H9 (cell line): ENCODE data around the gene TYSND1. TPM values are rescaled to one million over a fixed set of nuclear protein-coding genes. Genes with fewer than 3 reads are reported as not detected.

Experiments
- DNase-seq: peaks from one replicate; pipeline ENCODE4 v3.0.0-alpha.2; 2017
- H2AFZ ChIP-seq: one replicate; pipeline ENCODE4 v1.6.1; 2013; ENCODE audit warnings: mild to moderate bottlenecking, low read length, control low read depth, moderate library complexity
- H2AK5ac ChIP-seq: 2 replicates; pipeline ENCODE4 v1.6.1; 2013; ENCODE audit warnings: low read length, control low read depth, mixed read lengths; ENCODE audit not compliant: insufficient read length
- H2BK120ac ChIP-seq: one replicate; pipeline ENCODE4 v1.6.1; 2013; ENCODE audit warnings: low read depth, mild to moderate bottlenecking, low read length, control low read depth, inconsistent platforms; ENCODE audit not compliant: poor library complexity, severe bottlenecking
- H2BK12ac ChIP-seq: 2 replicates; pipeline ENCODE4 v1.6.1; 2013; ENCODE audit warnings: low read length, control low read depth, mixed read lengths, low read depth; ENCODE audit not compliant: insufficient read length
- H2BK15ac ChIP-seq: 2 replicates; pipeline ENCODE4 v1.6.1; 2013; ENCODE audit warnings: low read depth, low read length, control low read depth
- H2BK20ac ChIP-seq: one replicate; pipeline ENCODE4 v1.6.1; 2013; ENCODE audit warnings: low read depth, mild to moderate bottlenecking, low read length, control low read depth, inconsistent platforms; ENCODE audit not compliant: poor library complexity, severe bottlenecking
- H2BK5ac ChIP-seq: 2 replicates; pipeline ENCODE4 v1.6.1; 2013; ENCODE audit warnings: low read length, control low read depth, mixed read lengths; ENCODE audit not compliant: insufficient read length
- H3K14ac ChIP-seq: 2 replicates; pipeline ENCODE4 v1.6.1; 2013; ENCODE audit warnings: low read length, control low read depth; ENCODE audit not compliant: insufficient read depth
- H3K18ac ChIP-seq: 2 replicates; pipeline ENCODE4 v1.6.1; 2013; ENCODE audit warnings: low read depth, mild to moderate bottlenecking, mixed read lengths, low read length, control low read depth; ENCODE audit not compliant: insufficient read length
- H3K23ac ChIP-seq: 2 replicates; pipeline ENCODE4 v1.6.1; 2013; ENCODE audit warnings: low read length, control low read depth, mixed read lengths, low read depth; ENCODE audit not compliant: insufficient read length
- H3K23me2 ChIP-seq: 2 replicates; pipeline ENCODE4 v1.6.1; 2013; ENCODE audit warnings: low read depth, mild to moderate bottlenecking, mixed read lengths, low read length, control low read depth; ENCODE audit not compliant: insufficient read length, poor library complexity, severe bottlenecking
- H3K27ac ChIP-seq: 2 replicates; pipeline ENCODE4 v1.5.1; 2013; ENCODE audit warnings: low read length, control low read depth, mixed read lengths, low read depth; ENCODE audit not compliant: insufficient read length
- H3K27me3 ChIP-seq: 2 replicates; pipeline ENCODE4 v1.6.1; 2013; ENCODE audit warnings: low read length, control low read depth, inconsistent platforms; ENCODE audit not compliant: insufficient read depth
- H3K4ac ChIP-seq: 2 replicates; pipeline ENCODE4 v1.6.1; 2013; ENCODE audit warnings: low read depth, mild to moderate bottlenecking, control low read depth, inconsistent platforms, low read length, moderate library complexity
- H3K4me1 ChIP-seq: 2 replicates; pipeline ENCODE4 v1.6.1; 2013; ENCODE audit warnings: low read length, control low read depth, inconsistent platforms; ENCODE audit not compliant: insufficient read depth
- H3K4me2 ChIP-seq: 2 replicates; pipeline ENCODE4 v1.6.1; 2013; ENCODE audit warnings: low read length, control low read depth, mixed read lengths; ENCODE audit not compliant: insufficient read length, insufficient read depth
- H3K56ac ChIP-seq: 2 replicates; pipeline ENCODE4 v1.6.1; 2013; ENCODE audit warnings: low read depth, mild to moderate bottlenecking, mixed read lengths, low read length, control low read depth; ENCODE audit not compliant: insufficient read length
- H3K79me1 ChIP-seq: 2 replicates; pipeline ENCODE4 v1.6.1; 2013; ENCODE audit warnings: low read depth, mild to moderate bottlenecking, moderate library complexity, low read length, control low read depth, inconsistent platforms; ENCODE audit not compliant: insufficient read depth, poor library complexity, severe bottlenecking
- H3K79me2 ChIP-seq: 2 replicates; pipeline ENCODE4 v1.6.1; 2013; ENCODE audit warnings: low read length, control low read depth, inconsistent platforms; ENCODE audit not compliant: insufficient read depth
- H3K9ac ChIP-seq: 2 replicates; pipeline ENCODE4 v1.6.1; 2013; ENCODE audit warnings: low read length, control low read depth, mixed read lengths; ENCODE audit not compliant: insufficient read length; ENCODE audit errors: extremely low read depth
- H3K9me3 ChIP-seq: one replicate; pipeline ENCODE4 v1.6.1; 2013; ENCODE audit warnings: low read depth, low read length, inconsistent platforms; ENCODE audit not compliant: control insufficient read depth
- H3T11ph ChIP-seq: one replicate; pipeline ENCODE4 v1.6.1; 2013; ENCODE audit warnings: mild to moderate bottlenecking, low read length, control low read depth, inconsistent platforms
- H4K20me1 ChIP-seq: one replicate; pipeline ENCODE4 v1.6.1; 2013; ENCODE audit not compliant: control insufficient read depth, insufficient read length, insufficient read depth
- H4K5ac ChIP-seq: 2 replicates; pipeline ENCODE4 v1.6.1; 2013; ENCODE audit warnings: low read depth, mild to moderate bottlenecking, mixed read lengths, low read length, control low read depth; ENCODE audit not compliant: insufficient read length
- H4K8ac ChIP-seq: replicated peaks from 2 replicates; pipeline ENCODE4 v1.6.1; 2013; ENCODE audit warnings: low read length, control low read depth, mixed read lengths, low read depth; ENCODE audit not compliant: insufficient read length
- H4K91ac ChIP-seq: 2 replicates; pipeline ENCODE4 v1.6.1; 2013; ENCODE audit warnings: low read depth, mild to moderate bottlenecking, moderate library complexity, mixed read lengths, low read length, control low read depth; ENCODE audit not compliant: insufficient read length
- H3K27ac Mint-ChIP-seq, 3 experiments: 2 replicates in 2 of 3; 3 replicates in 1 of 3; pipeline ENCODE4 v1.8.0; 2020 to 2021; ENCODE audit warnings: mixed read lengths in 3 of 3, mild to moderate bottlenecking in 1 of 3, moderate library complexity in 1 of 3
- H3K27me3 Mint-ChIP-seq: 2 replicates; pipeline ENCODE4 v1.8.0; 2021; ENCODE audit warnings: low read depth, mild to moderate bottlenecking, moderate library complexity, mixed read lengths
- H3K36me3 Mint-ChIP-seq, 3 experiments: 2 replicates in 2 of 3; 3 replicates in 1 of 3; pipeline ENCODE4 v1.8.0; 2020 to 2021; ENCODE audit warnings: low read depth in 3 of 3, mixed read lengths in 3 of 3; ENCODE audit not compliant: insufficient read depth in 1 of 3
- H3K4me1 Mint-ChIP-seq, 2 experiments: 2 replicates each; pipeline ENCODE4 v1.8.0; 2020; ENCODE audit warnings: mixed read lengths in 2 of 2
- H3K4me3 Mint-ChIP-seq, 2 experiments: 2 replicates in 1 of 2; 3 replicates in 1 of 2; pipeline ENCODE4 v1.8.0; 2020 to 2021; ENCODE audit warnings: mild to moderate bottlenecking in 2 of 2, mixed read lengths in 2 of 2, moderate library complexity in 1 of 2
- H3K9me3 Mint-ChIP-seq, 2 experiments: 2 replicates in 1 of 2; 3 replicates in 1 of 2; pipeline ENCODE4 v1.8.0; 2020; ENCODE audit warnings: mild to moderate bottlenecking in 2 of 2, mixed read lengths in 2 of 2, moderate library complexity in 1 of 2
- WGBS: extraction: QIAGEN DNeasy Blood & Tissue Kit; methylation state at CpG from one replicate; pipeline ENCODE4 v1.1.7; 2013; ENCODE audit warnings: missing lambda C conversion rate, low lambda C conversion rate, mixed read lengths; ENCODE audit not compliant: insufficient read length; ENCODE audit errors: extremely low coverage; 5-methylcytosine and 5-hydroxymethylcytosine counted together
- total RNA-seq: library from RNA; stranded (reverse); gene quantifications from 2 replicates; pipeline ENCODE4 v1.2.1, GENCODE V29; 2021
- TF ChIP-seq, protein P1 (sequence below): fragments of 200-600 bp; sonication (generic); conservative IDR thresholded peaks from 3 replicates; pipeline ENCODE4 v1.8.0; 2021; ENCODE audit warnings: antibody characterized with exemption, mild to moderate bottlenecking

The TYSND1 gene
- total RNA-seq, 1 experiment from 2014 or later, result 12.8 TPM

DNA sequence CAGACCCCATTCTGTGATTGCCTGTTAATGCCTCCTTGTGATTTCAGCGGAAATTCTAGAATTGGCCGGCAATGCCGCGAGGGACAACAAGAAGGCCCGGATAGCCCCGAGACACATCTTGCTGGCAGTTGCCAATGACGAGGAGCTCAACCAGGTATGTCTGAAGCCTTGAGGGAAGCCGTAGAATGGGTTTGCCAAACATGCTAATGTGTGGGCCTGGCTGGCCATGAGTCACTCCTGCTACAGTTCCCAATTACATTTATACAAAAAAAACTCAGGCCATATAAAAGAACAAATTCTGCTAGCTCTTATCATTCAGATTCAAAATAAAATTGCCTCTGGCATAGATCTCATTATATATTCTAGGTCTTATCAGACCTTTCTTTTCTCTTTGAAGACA lies 56.5 kb downstream of the TYSND1 start:
- Histone ChIP-seq H2AFZ (no peak overlapping the region), H3K79me1 (no peaks in the 10 kb centered on the region), H3K9ac (no peak overlapping the region), H3K4me1 (0 out of 2 replicates have a peak, but pooled peaks cover 3% of the 10 kb centered on the region), H4K20me1 (no peaks in the 10 kb centered on the region), H4K91ac (no peak overlapping the region), H2BK12ac (no peak overlapping the region), H2BK120ac (no peak overlapping the region), H3K14ac (no peak overlapping the region), H3K27me3 (no peaks in the 10 kb centered on the region), H3T11ph (no peak overlapping the region), H3K56ac (no peak overlapping the region), H3K4me2 (no peak overlapping the region), H3K4ac (no peak overlapping the region), H3K18ac (no peak overlapping the region), H2BK15ac (no peak overlapping the region), H2AK5ac (no peak overlapping the region), H3K79me2 (no peaks in the 10 kb centered on the region), H4K8ac (no peak overlapping the region), H2BK5ac (no peak overlapping the region), H4K5ac (no peak overlapping the region), H3K27ac (no peak overlapping the region), H3K23me2 (no peaks in the 10 kb centered on the region), H2BK20ac (no peak overlapping the region), H3K23ac (no peak overlapping the region), H3K9me3 (no peaks in the 10 kb centered on the region)
- no peak for DNase-seq
- no peak overlapping the region for H3K4me3 Mint-ChIP-seq
- peaks cover 0 to 28% (median 6%) of the 10 kb centered on the region in 3 experiments; a peak in 3 of 7 replicates for H3K36me3 Mint-ChIP-seq
- no peak overlapping the region for H3K27ac Mint-ChIP-seq
- peaks cover 3 to 6% of the 10 kb centered on the region in 2 experiments; a peak in 2 of 4 replicates for H3K4me1 Mint-ChIP-seq
- TF ChIP-seq, protein P1, sequence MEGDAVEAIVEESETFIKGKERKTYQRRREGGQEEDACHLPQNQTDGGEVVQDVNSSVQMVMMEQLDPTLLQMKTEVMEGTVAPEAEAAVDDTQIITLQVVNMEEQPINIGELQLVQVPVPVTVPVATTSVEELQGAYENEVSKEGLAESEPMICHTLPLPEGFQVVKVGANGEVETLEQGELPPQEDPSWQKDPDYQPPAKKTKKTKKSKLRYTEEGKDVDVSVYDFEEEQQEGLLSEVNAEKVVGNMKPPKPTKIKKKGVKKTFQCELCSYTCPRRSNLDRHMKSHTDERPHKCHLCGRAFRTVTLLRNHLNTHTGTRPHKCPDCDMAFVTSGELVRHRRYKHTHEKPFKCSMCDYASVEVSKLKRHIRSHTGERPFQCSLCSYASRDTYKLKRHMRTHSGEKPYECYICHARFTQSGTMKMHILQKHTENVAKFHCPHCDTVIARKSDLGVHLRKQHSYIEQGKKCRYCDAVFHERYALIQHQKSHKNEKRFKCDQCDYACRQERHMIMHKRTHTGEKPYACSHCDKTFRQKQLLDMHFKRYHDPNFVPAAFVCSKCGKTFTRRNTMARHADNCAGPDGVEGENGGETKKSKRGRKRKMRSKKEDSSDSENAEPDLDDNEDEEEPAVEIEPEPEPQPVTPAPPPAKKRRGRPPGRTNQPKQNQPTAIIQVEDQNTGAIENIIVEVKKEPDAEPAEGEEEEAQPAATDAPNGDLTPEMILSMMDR, result no peak
- no CpG with 5 or more reads among the region's 8 CpGs for WGBS
- peaks cover 2% of the 10 kb centered on the region; the same call in 1 of the 2 replicates for H3K27me3 Mint-ChIP-seq
- H3K9me3 Mint-ChIP-seq, result no peaks in the 10 kb centered on the region
